Natural killer cell (primary cell): Measurements from ENCODE around the gene AKAP13. TPM values are rescaled to one million over a fixed set of nuclear protein-coding genes. Genes with fewer than 3 reads are reported as not detected.

Experiments used
- ATAC-seq, 3 donors: fragments of 150-1000 bp in 2 of 3; fragments of 200-7000 bp in 1 of 3; cut with Tn5 transposase; 1 replicate in 1 of 3; 2 replicates in 2 of 3; pipeline ENCODE4 v1.10.0; 2021; ENCODE audit warnings: mild to moderate bottlenecking in 2 of 3, moderate library complexity in 2 of 3
- DNase-seq, 2 donors: peaks; one replicate each; pipeline versions ENCODE4 v3.0.0 to v3.0.0-alpha.2; 2013 to 2021; ENCODE audit warnings: mixed read lengths in 1 of 2
- H3K27ac ChIP-seq: one replicate; pipeline ENCODE4 v1.5.1; 2013; ENCODE audit warnings: mild to moderate bottlenecking, low read length
- H3K27me3 ChIP-seq: one replicate; pipeline ENCODE4 v1.6.1; 2013; ENCODE audit warnings: low read length; ENCODE audit not compliant: control insufficient read depth, insufficient read depth
- H3K36me3 ChIP-seq: one replicate; pipeline ENCODE4 v1.6.1; 2013; ENCODE audit warnings: low read length; ENCODE audit not compliant: control insufficient read depth, insufficient read depth
- H3K4me1 ChIP-seq: one replicate; pipeline ENCODE4 v1.6.1; 2013; ENCODE audit warnings: low read length; ENCODE audit not compliant: control insufficient read depth, insufficient read depth
- H3K4me3 ChIP-seq: one replicate; pipeline ENCODE4 v1.5.1; 2013; ENCODE audit warnings: low read length
- H3K9me3 ChIP-seq: one replicate; pipeline ENCODE4 v1.6.1; 2013; ENCODE audit warnings: low read length; ENCODE audit not compliant: control insufficient read depth, insufficient read depth
- H3K27ac Mint-ChIP-seq, 2 donors: one replicate each; pipeline ENCODE4 v1.8.0; 2022; ENCODE audit warnings: mild to moderate bottlenecking in 2 of 2, mixed read lengths in 2 of 2, moderate library complexity in 1 of 2
- H3K27me3 Mint-ChIP-seq, 2 donors: one replicate each; pipeline ENCODE4 v1.8.0; 2022; ENCODE audit warnings: low read depth in 2 of 2, mixed read lengths in 2 of 2
- H3K36me3 Mint-ChIP-seq: one replicate; pipeline ENCODE4 v1.8.0; 2022; ENCODE audit warnings: mixed read lengths
- H3K4me1 Mint-ChIP-seq, 2 donors: one replicate each; pipeline ENCODE4 v1.8.0; 2022; ENCODE audit warnings: mixed read lengths in 2 of 2
- H3K4me3 Mint-ChIP-seq: one replicate; pipeline ENCODE4 v1.8.0; 2022; ENCODE audit warnings: mild to moderate bottlenecking, moderate library complexity, mixed read lengths
- H3K9me3 Mint-ChIP-seq, 2 donors: one replicate each; pipeline ENCODE4 v1.8.0; 2022; ENCODE audit warnings: mixed read lengths in 2 of 2
- WGBS: methylation state at CpG from one replicate; pipeline ENCODE4 v1.1.7; 2013; ENCODE audit warnings: missing lambda C conversion rate; ENCODE audit not compliant: insufficient coverage; 5-methylcytosine and 5-hydroxymethylcytosine counted together
- intact Hi-C: fragments of 100-400 bp; cut with micrococcal nuclease; formaldehyde crosslinking; loops from one replicate; pipeline ENCODE4 v1.14.2; 2022
- total RNA-seq, 4 donors: library from RNA; stranded (reverse); fragments of 120-200 nt in 1 of 4; gene quantifications; one replicate each; pipeline versions ENCODE4 v1.2.3 to v1.2.4, GENCODE V29; 2013 to 2022
- TF ChIP-seq, protein P1 (sequence below): fragments of 200-600 bp; IDR thresholded peaks from one replicate; pipeline ENCODE4 v1.8.0; 2022; ENCODE audit warnings: antibody characterized with exemption

AKAP13 gene
- total RNA-seq, 3 donors from 2014 or later (not counting 1 experiment from before 2014, with no cell fraction given), result 573 to 661 (median 647) TPM

DNA sequence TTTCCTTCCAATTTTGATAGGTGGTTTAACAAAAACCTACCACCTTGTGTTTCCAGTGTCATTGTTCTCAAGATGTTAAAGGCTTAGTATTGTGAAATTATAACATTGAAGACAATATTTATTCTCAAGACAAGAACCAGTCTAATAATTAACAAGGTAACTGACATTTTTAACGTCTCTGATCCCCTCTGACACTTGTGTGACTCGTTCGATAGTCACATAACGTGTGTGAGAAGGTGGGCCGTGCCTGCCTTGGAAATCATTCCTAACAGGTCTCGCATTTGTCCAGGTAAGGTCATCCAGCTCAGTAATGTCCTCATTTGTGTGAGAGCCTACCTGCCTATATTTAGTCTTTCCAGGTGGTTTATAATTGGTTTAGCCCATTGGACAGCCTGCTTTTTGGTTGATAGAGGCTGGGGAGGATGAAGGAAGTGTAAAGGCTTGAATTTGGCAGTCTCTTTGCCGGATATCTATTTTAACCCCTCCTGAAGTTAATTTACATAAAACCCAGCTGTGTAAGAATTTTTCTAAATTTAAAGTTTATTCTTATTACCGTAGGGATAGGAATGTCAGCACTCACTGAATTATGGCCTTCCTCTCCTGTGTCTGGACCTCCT is 94.4 kb downstream of the AKAP13 start:
- 79% methylated on average over 6 of the region's 8 CpGs for WGBS
- TF ChIP-seq, protein P1, sequence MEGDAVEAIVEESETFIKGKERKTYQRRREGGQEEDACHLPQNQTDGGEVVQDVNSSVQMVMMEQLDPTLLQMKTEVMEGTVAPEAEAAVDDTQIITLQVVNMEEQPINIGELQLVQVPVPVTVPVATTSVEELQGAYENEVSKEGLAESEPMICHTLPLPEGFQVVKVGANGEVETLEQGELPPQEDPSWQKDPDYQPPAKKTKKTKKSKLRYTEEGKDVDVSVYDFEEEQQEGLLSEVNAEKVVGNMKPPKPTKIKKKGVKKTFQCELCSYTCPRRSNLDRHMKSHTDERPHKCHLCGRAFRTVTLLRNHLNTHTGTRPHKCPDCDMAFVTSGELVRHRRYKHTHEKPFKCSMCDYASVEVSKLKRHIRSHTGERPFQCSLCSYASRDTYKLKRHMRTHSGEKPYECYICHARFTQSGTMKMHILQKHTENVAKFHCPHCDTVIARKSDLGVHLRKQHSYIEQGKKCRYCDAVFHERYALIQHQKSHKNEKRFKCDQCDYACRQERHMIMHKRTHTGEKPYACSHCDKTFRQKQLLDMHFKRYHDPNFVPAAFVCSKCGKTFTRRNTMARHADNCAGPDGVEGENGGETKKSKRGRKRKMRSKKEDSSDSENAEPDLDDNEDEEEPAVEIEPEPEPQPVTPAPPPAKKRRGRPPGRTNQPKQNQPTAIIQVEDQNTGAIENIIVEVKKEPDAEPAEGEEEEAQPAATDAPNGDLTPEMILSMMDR, result no peak
- Histone ChIP-seq H3K4me1 (peaks cover 10% of the 10 kb centered on the region), H3K36me3 (no peaks in the 10 kb centered on the region), H3K27ac (no peak overlapping the region), H3K27me3 (no peaks in the 10 kb centered on the region), H3K9me3 (no peaks in the 10 kb centered on the region), H3K4me3 (no peak overlapping the region)
- no peaks in the 10 kb centered on the region for H3K36me3 Mint-ChIP-seq
- ATAC-seq (no peak), DNase-seq (no peak)
- no peaks in the 10 kb centered on the region for H3K27me3 Mint-ChIP-seq
- intact Hi-C loops, result no loop called here
- H3K4me3 Mint-ChIP-seq, result no peak overlapping the region
- H3K27ac Mint-ChIP-seq, result peak overlapping the region in 1 of 2 donors; percentile 43
- H3K9me3 Mint-ChIP-seq, result no peaks in the 10 kb centered on the region
- H3K4me1 Mint-ChIP-seq, result peaks cover 18 to 36% of the 10 kb centered on the region in 2 donors

DNA sequence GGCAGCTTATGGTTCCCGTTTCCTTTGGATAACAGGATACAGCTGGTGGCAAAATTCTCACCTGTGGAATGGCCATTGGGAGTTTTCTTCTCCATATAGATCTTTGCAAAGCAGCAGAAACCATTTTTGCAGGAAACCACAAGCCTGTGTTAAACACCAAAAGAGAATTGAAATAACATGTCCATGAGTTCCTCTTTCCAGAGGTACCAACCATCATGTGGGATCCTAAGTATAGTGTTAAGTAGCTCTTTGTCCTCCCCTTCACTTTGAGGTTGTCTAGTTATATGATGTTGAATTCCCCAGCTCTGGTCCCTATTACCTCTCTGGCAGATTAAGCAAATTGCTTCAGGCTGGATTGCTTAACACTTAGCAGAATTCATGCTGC is 94.9 kb downstream of the AKAP13 start:
- Histone ChIP-seq H3K4me3 (no peak overlapping the region), H3K27ac (no peak overlapping the region), H3K9me3 (no peaks in the 10 kb centered on the region), H3K36me3 (no peaks in the 10 kb centered on the region), H3K4me1 (peaks cover 10% of the 10 kb centered on the region), H3K27me3 (no peaks in the 10 kb centered on the region)
- DNase-seq (no peak), ATAC-seq (peak in 1 of 3 donors; percentile 30)
- intact Hi-C loops, result no loop called here
- H3K4me1 Mint-ChIP-seq, result peaks cover 18 to 33% of the 10 kb centered on the region in 2 donors
- H3K27ac Mint-ChIP-seq, result peak overlapping the region in 1 of 2 donors; percentile 43
- H3K9me3 Mint-ChIP-seq, result no peaks in the 10 kb centered on the region
- no peaks in the 10 kb centered on the region for H3K36me3 Mint-ChIP-seq
- 50% methylated on average over 1 of the region's 1 CpG for WGBS
- TF ChIP-seq, protein P1, result no peak
- H3K27me3 Mint-ChIP-seq, result no peaks in the 10 kb centered on the region
- H3K4me3 Mint-ChIP-seq, result no peak overlapping the region

DNA sequence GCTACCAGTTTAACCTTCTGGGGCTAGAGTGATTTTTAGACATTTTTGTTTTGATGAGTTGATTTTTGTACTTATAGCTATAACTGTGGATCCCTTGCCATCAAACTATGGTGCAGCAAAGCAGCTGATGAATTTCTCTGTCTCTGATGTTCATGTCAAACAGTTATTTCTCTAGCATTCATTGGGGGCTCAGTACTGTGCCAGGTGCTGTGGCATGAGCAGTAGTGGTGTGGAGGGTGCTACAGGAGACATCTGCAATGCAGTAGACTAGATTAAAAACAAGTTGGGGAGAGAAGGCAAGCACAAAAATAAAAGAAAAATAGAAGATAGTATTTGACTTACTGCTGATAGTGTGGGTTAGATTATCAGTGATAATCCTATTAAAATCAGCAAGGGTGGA is 95.3 kb downstream of the AKAP13 start:
- Mint-ChIP-seq H3K27me3 (no peaks in the 10 kb centered on the region), H3K27ac (peak overlapping the region in 1 of 2 donors; percentile 43), H3K9me3 (no peaks in the 10 kb centered on the region), H3K4me3 (no peak overlapping the region), H3K36me3 (no peaks in the 10 kb centered on the region), H3K4me1 (peaks cover 18 to 29% of the 10 kb centered on the region in 2 donors)
- Histone ChIP-seq H3K4me3 (no peak overlapping the region), H3K9me3 (no peaks in the 10 kb centered on the region), H3K27me3 (no peaks in the 10 kb centered on the region), H3K27ac (no peak overlapping the region), H3K36me3 (no peaks in the 10 kb centered on the region), H3K4me1 (peaks cover 10% of the 10 kb centered on the region)
- TF ChIP-seq, protein P1, result no peak
- intact Hi-C loops, result no loop called here
- DNase-seq (no peak), ATAC-seq (peak in 1 of 3 donors; percentile 35)

DNA sequence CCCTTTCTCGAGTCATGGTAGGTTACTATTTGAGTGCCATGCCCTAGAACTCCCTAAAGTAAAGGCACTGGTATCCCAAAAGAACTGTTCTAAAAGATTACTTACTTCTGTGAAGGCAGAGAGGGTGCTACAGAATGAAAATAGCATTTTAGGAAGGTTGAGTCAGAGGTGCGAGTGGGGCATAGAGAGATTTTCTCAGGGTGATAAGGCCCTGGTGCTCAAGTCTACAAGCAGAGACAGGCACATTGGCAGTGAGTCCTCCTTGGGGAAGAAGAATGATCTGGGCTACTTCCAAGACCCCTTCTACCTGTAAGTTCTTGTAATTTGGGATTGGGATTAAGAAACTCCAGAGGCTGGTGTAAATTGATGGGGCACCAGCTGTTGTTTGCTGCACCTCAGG is 96.7 kb downstream of the AKAP13 start:
- H3K36me3 Mint-ChIP-seq, result no peaks in the 10 kb centered on the region
- 85% methylated on average over 2 of the region's 2 CpGs for WGBS
- no peaks in the 10 kb centered on the region for H3K9me3 ChIP-seq
- TF ChIP-seq, protein P1, result no peak
- intact Hi-C loops, result no loop called here
- no peak overlapping the region for H3K27ac ChIP-seq
- ATAC-seq, result no peak
- no peak overlapping the region for H3K4me3 ChIP-seq
- peaks cover 31 to 34% of the 10 kb centered on the region in 2 donors for H3K4me1 Mint-ChIP-seq
- peaks cover 10% of the 10 kb centered on the region for H3K4me1 ChIP-seq
- H3K9me3 Mint-ChIP-seq, result no peaks in the 10 kb centered on the region
- DNase-seq, result no peak
- no peaks in the 10 kb centered on the region for H3K27me3 Mint-ChIP-seq
- no peak overlapping the region for H3K4me3 Mint-ChIP-seq
- no peaks in the 10 kb centered on the region for H3K36me3 ChIP-seq
- H3K27me3 ChIP-seq, result no peaks in the 10 kb centered on the region
- H3K27ac Mint-ChIP-seq, result no peak overlapping the region
